Measurements from ENCODE around the gene DGKQ. TPM values are rescaled to one million over a fixed set of nuclear protein-coding genes. Genes with fewer than 3 reads are reported as not detected.

Gene DGKQ
- total and polyA plus RNA-seq, 2 of the 13 experiments (the other 11 are each of a cell fraction or from before 2014, with no cell fraction given) = 4.5 to 7.2 TPM

DNA sequence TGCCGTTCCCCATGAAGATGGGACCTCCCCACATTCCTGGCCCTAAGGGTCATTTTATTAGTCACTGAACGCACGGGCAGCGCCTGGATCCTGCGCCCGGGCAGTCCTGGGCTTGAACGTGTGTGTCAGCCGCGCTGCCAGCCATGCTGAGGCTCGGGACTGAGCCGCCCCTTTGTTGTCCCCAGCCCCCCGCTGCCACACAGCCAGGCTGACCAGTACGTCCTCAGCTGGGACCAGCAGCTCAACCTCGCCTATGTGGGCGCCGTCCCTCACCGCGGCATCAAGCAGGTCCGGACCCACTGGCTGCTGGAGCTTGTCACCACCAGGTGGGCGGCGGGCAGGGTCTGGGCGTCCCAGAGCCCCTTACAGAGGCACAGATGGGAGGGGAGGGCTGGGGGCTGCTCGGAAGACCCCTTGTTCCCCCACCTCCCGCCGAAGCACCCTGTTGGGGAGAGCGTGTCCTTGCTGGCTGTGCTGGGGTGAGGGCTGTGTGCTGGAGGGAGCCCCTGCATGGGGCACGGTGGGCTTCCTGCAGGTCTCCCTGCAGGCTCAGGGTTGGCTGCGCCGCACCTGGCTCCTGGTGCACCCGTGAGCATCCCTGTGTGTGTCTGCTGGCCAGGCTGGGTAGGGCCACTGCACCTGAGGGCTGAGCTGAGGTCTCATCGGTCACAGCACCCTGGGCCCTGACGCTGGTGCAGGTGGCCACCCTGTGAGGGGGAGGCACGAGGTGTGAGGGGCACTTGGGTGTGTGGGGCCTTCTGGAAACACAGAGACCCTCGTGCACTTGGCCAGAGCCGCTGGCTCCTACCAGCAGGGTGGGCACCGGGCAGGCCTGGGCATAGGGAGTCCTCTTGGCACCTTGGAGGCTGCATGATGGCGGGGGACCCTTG, 14.5 kb upstream of the DGKQ start (continued):
- TF ChIP-seq, protein P1, sequence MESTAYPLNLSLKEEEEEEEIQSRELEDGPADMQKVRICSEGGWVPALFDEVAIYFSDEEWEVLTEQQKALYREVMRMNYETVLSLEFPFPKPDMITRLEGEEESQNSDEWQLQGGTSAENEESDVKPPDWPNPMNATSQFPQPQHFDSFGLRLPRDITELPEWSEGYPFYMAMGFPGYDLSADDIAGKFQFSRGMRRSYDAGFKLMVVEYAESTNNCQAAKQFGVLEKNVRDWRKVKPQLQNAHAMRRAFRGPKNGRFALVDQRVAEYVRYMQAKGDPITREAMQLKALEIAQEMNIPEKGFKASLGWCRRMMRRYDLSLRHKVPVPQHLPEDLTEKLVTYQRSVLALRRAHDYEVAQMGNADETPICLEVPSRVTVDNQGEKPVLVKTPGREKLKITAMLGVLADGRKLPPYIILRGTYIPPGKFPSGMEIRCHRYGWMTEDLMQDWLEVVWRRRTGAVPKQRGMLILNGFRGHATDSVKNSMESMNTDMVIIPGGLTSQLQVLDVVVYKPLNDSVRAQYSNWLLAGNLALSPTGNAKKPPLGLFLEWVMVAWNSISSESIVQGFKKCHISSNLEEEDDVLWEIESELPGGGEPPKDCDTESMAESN (CRISPR knock-in tag; conservative IDR thresholded peaks at IDR 0.05) = no peak
- no peak for TF ChIP-seq HOXA5 (CRISPR knock-in tag; IDR thresholded peaks at IDR 0.05)
- 0 out of 4 replicates have a peak, but pooled peaks of 1 of the 2 experiments have one; percentile 34 for TF ChIP-seq POLR2A (IDR thresholded peaks at IDR 0.05; ENCODE audit: insufficient read depth in 1 of 2, low read depth in 2 of 2, low read length in 2 of 2)
- TF ChIP-seq PRMT3 (CRISPR knock-in tag; IDR thresholded peaks at IDR 0.05; ENCODE audit: borderline replicate concordance, low read depth) = peak; percentile 56; the same call in 1 of the 2 replicates
- peak; percentile 52; the same call in 1 of the 2 replicates for TF ChIP-seq POLR2AphosphoS2 (IDR thresholded peaks at IDR 0.05; ENCODE audit: low read depth, low read length)
- peak; percentile 32 for TF ChIP-seq ZC3H13 (CRISPR knock-in tag; IDR thresholded peaks at IDR 0.05)

GRCh38 chr4:986879-987623, 13.7 kb upstream of the DGKQ start, which contains the start of gene IDUA:
IDUA (plus strand) TSS chr4:987044; CDS start chr4:987085, 41 bp downstream.
- Histone ChIP-seq H3K9me3 (ENCODE audit: low read length) (no peaks in the 10 kb centered on the region), H3K4me2 (ENCODE audit: low read depth, low read length) (peak within 1 kb of the TSS; percentile 91), H2AFZ (ENCODE audit: low read length) (no peak within 1 kb of the TSS), H3K4me1 (ENCODE audit: insufficient read depth, low read length) (peaks cover 44% of the 10 kb centered on the region), H3K27ac (ENCODE audit: extremely low read length, insufficient read depth, low read length) (peak within 1 kb of the TSS; percentile 64), H3K36me3 (replicated peaks in 1 of 2; ENCODE audit: control insufficient read depth in 1 of 2, insufficient read depth in 2 of 2, low read length in 2 of 2) (peaks cover 9 to 15% of the 10 kb centered on the region in 2 experiments; a peak in 4 of 5 replicates), H3K27me3 (ENCODE audit: control insufficient read depth in 1 of 2, insufficient read depth in 2 of 2, low read length in 2 of 2) (peaks cover 0 to 8% of the 10 kb centered on the region in 2 experiments; a peak in 1 of 5 replicates), H3K79me2 (ENCODE audit: insufficient read depth, low read length) (peaks cover 12% of the 10 kb centered on the region), H4K20me1 (ENCODE audit: insufficient read depth, low read length) (no peaks in the 10 kb centered on the region), H3K9ac (ENCODE audit: insufficient read depth, low read depth, low read length) (peak within 1 kb of the TSS; percentile 69), H3K4me3 (replicated peaks in 1 of 3; ENCODE audit: insufficient read depth in 1 of 3, low read depth in 2 of 3, low read length in 3 of 3) (peak within 1 kb of the TSS; percentile 54 to 75 (median 55))
- intact Hi-C loops (cut with micrococcal nuclease; ENCODE audit: unreplicated experiment) (loop anchor here (1.0 to 2.0 kb wide), 3 partner anchors 56 to 173 kb away; no protein-coding TSS in a partner anchor), in situ Hi-C loops (cut with HindIII; ENCODE audit: extremely low pct_ligation_motif_present, low pct_unique_long_range_greater_than_20kb) (loop anchor here (5.0 to 10.0 kb wide), 2 partner anchors 55 to 172 kb away; partner anchors contain the start of genes GAK and TMEM175)
- DNase-seq (ENCODE audit: low spot score) = peak; percentile 74
- BruUV-seq (replicated peaks) = no TSS peak
- no peak for FAIRE-seq
- 70% methylated on average over 2 of the region's 69 CpGs for WGBS (ENCODE audit: low lambda C conversion rate)
- POLR2A ChIA-PET = interaction anchor here (0.7 to 3.2 kb wide), 12 partner anchors 12 to 300 kb away, joined by 3 to 25 read pairs (median 3); partner anchors contain the start of genes GAK and TMEM175
- ATAC-seq = peak; percentile 73
- CTCF ChIA-PET (ENCODE audit: low intra/inter-chr PET ratio, low total read pairs) = interaction anchor here (1.3 kb wide), 1 partner anchor 61 kb away, joined by 5 read pairs; no protein-coding TSS in a partner anchor
- TF ChIP-seq RBM22 (optimal IDR thresholded peaks at IDR 0.05; ENCODE audit: low read length) (peak; percentile 97), SALL2 (CRISPR knock-in tag; IDR thresholded peaks at IDR 0.05) (peak; percentile 34; the same call in 1 of the 2 replicates), KDM2A (CRISPR knock-in tag; IDR thresholded peaks at IDR 0.05; ENCODE audit: borderline replicate concordance, low read depth) (peak; percentile 96), FUBP1 (CRISPR knock-in tag; IDR thresholded peaks at IDR 0.05; ENCODE audit: borderline replicate concordance) (no peak), MEIS2 (CRISPR knock-in tag; IDR thresholded peaks at IDR 0.05) (peak; percentile 29; the same call in 1 of the 2 replicates), ZNF569 (CRISPR knock-in tag; IDR thresholded peaks at IDR 0.05; ENCODE audit: borderline replicate concordance) (no peak), ZFP36L2 (CRISPR knock-in tag; IDR thresholded peaks at IDR 0.05) (no peak), ZNF33A (CRISPR knock-in tag; IDR thresholded peaks at IDR 0.05; ENCODE audit: borderline replicate concordance) (no peak)
- TF ChIP-seq, protein P2, sequence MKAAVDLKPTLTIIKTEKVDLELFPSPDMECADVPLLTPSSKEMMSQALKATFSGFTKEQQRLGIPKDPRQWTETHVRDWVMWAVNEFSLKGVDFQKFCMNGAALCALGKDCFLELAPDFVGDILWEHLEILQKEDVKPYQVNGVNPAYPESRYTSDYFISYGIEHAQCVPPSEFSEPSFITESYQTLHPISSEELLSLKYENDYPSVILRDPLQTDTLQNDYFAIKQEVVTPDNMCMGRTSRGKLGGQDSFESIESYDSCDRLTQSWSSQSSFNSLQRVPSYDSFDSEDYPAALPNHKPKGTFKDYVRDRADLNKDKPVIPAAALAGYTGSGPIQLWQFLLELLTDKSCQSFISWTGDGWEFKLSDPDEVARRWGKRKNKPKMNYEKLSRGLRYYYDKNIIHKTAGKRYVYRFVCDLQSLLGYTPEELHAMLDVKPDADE (CRISPR knock-in tag; IDR thresholded peaks at IDR 0.05) = no peak
